ENCODE data around the gene CBL. TPM values are rescaled to one million over a fixed set of nuclear protein-coding genes. Genes with fewer than 3 reads are reported as not detected.

The CBL gene
- total RNA-seq = 10 to 100 TPM; 20.2 to 29.2 (median 25.1) TPM

- WGBS, 2 donors (ENCODE audit: low coverage in 1 of 2) = 0 to 5% methylated on average over 5 to 7 of the region's 88 CpGs
- no peak for TF ChIP-seq EP300 (IDR thresholded peaks at IDR 0.05)
- peak; percentile 75 to 96 (median 90) for TF ChIP-seq CTCF (IDR thresholded peaks at IDR 0.05)
- peak; percentile 32 for TF ChIP-seq POLR2AphosphoS5 (IDR thresholded peaks at IDR 0.05)
- peak; percentile 68 to 74 for TF ChIP-seq POLR2A (IDR thresholded peaks at IDR 0.05)
- Histone ChIP-seq H3K36me3 (no peaks in the 10 kb centered on the region), H3K4me3 (peak within 1 kb of the TSS; percentile 63 to 96), H3K27me3 (no peaks in the 10 kb centered on the region), H3K4me1 (peaks cover 0 to 50% (median 0%) of the 10 kb centered on the region in 3 donors), H3K27ac (peak within 1 kb of the TSS; percentile 70 to 96 (median 95)), H3K9me3 (no peaks in the 10 kb centered on the region)
- ATAC-seq = peak; percentile 96
These were observed at the start of gene CBL for GRCh38 chr11:119205574-119206510. Gene CBL (plus strand): TSS chr11:119206339. CDS start chr11:119206418, 79 bp downstream.

- no peak overlapping the region for H3K4me3 ChIP-seq
- TF ChIP-seq EP300 (IDR thresholded peaks at IDR 0.05) = no peak
- no peak for TF ChIP-seq POLR2A (IDR thresholded peaks at IDR 0.05)
- TF ChIP-seq POLR2AphosphoS5 (IDR thresholded peaks at IDR 0.05) = no peak
- no peak for TF ChIP-seq CTCF (IDR thresholded peaks at IDR 0.05)
- H3K36me3 ChIP-seq = no peaks in the 10 kb centered on the region
- no peak for ATAC-seq
- 87 to 92% methylated on average over 2 to 4 of the region's 10 CpGs for WGBS, 2 donors (ENCODE audit: low coverage in 1 of 2)
- no peaks in the 10 kb centered on the region for H3K4me1 ChIP-seq
- no peaks in the 10 kb centered on the region for H3K27me3 ChIP-seq
- H3K9me3 ChIP-seq = no peaks in the 10 kb centered on the region
- no peak overlapping the region for H3K27ac ChIP-seq
These were observed 49.6 kb upstream of the CBL start for GRCh38 chr11:119156496-119156895.

- WGBS, 2 donors (ENCODE audit: low coverage in 1 of 2) = 0 to 44% methylated on average over 1 to 2 of the region's 3 CpGs
These were observed 49.1 kb upstream of the CBL start for GRCh38 chr11:119157063-119157462.

GRCh38 chr11:119158467-119158866, 47.7 kb upstream of the CBL start:
- Histone ChIP-seq H3K27ac (no peak overlapping the region), H3K27me3 (no peaks in the 10 kb centered on the region), H3K9me3 (no peaks in the 10 kb centered on the region), H3K4me3 (no peak overlapping the region), H3K36me3 (no peaks in the 10 kb centered on the region), H3K4me1 (no peaks in the 10 kb centered on the region)
- TF ChIP-seq POLR2AphosphoS5 (IDR thresholded peaks at IDR 0.05) (no peak), EP300 (IDR thresholded peaks at IDR 0.05) (no peak), CTCF (IDR thresholded peaks at IDR 0.05) (no peak), POLR2A (IDR thresholded peaks at IDR 0.05) (no peak)
- ATAC-seq = no peak
- 97% methylated on average over 8 of the region's 13 CpGs; no CpG with 5 or more reads in 1 of the 2 donors for WGBS, 2 donors (ENCODE audit: low coverage in 1 of 2)

More at GRCh38 chr11:119157063-119157462, 49.1 kb upstream of the CBL start:
- H3K27me3 ChIP-seq = no peaks in the 10 kb centered on the region
- H3K27ac ChIP-seq = no peak overlapping the region
- H3K36me3 ChIP-seq = no peaks in the 10 kb centered on the region
- TF ChIP-seq POLR2AphosphoS5 (IDR thresholded peaks at IDR 0.05) = no peak
- no peak for TF ChIP-seq CTCF (IDR thresholded peaks at IDR 0.05)
- no peak for TF ChIP-seq EP300 (IDR thresholded peaks at IDR 0.05)
- TF ChIP-seq POLR2A (IDR thresholded peaks at IDR 0.05) = no peak
- no peaks in the 10 kb centered on the region for H3K9me3 ChIP-seq
- H3K4me1 ChIP-seq = no peaks in the 10 kb centered on the region
- no peak for ATAC-seq
- no peak overlapping the region for H3K4me3 ChIP-seq
